ENCODE data around the gene ALK. TPM values are rescaled to one million over a fixed set of nuclear protein-coding genes. Genes with fewer than 3 reads are reported as not detected.

The ALK gene
- total RNA-seq, 4 donors from 2014 or later: 0.83 to 1.6 (median 1.2) TPM

DNA sequence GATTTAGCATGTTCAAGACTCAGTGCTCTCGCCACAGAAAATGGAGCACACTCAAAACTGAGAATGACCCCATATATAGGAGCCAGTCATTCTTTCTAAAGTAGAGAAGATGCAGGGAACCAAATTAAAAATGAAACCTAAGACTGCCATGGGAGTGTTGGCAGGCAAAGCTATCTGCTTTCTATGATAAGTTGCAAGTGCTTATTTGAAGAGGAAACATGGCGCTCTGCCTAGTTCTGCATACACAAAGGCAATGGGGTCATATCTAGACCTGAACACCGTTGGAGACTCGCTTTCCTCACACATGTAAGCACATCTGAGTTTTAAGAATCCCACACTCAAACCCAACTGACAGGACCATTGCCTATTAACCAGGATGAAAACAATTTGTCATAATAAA lies 292.5 kb downstream of the ALK start:
- TF ChIP-seq POLR2AphosphoS5 (IDR thresholded peaks at IDR 0.05) (no peak), POLR2A (IDR thresholded peaks at IDR 0.05; ENCODE audit: low read depth) (no peak), CTCF (IDR thresholded peaks at IDR 0.05) (no peak), EP300 (IDR thresholded peaks at IDR 0.05) (no peak)
- no peaks in the 10 kb centered on the region for H3K9me3 ChIP-seq
- H3K36me3 ChIP-seq: no peaks in the 10 kb centered on the region
- no peak overlapping the region for H3K27ac ChIP-seq (replicated peaks in 1 of 4)
- no peaks in the 10 kb centered on the region for H3K27me3 ChIP-seq
- intact Hi-C loops (cut with DNase I): no loop called here
- no peak for DNase-seq (ENCODE audit: extremely low spot score)
- no peak overlapping the region for H3K4me3 ChIP-seq
- H3K4me1 ChIP-seq: peaks cover 0 to 7% (median 2%) of the 10 kb centered on the region in 4 donors
- 55% methylated on average over 4 of the region's 4 CpGs for WGBS

GRCh38 chr2:29628108-29628745 lies 293.2 kb downstream of the ALK start:
- 62% methylated on average over 2 of the region's 2 CpGs for WGBS
- Histone ChIP-seq H3K9me3 (no peaks in the 10 kb centered on the region), H3K4me3 (no peak overlapping the region), H3K27ac (replicated peaks in 1 of 4) (no peak overlapping the region), H3K36me3 (no peaks in the 10 kb centered on the region), H3K4me1 (peaks cover 0 to 7% (median 2%) of the 10 kb centered on the region in 4 donors), H3K27me3 (no peaks in the 10 kb centered on the region)
- DNase-seq (ENCODE audit: extremely low spot score): no peak
- intact Hi-C loops (cut with DNase I): no loop called here
- TF ChIP-seq POLR2AphosphoS5 (IDR thresholded peaks at IDR 0.05): no peak
- TF ChIP-seq EP300 (IDR thresholded peaks at IDR 0.05): no peak
- TF ChIP-seq POLR2A (IDR thresholded peaks at IDR 0.05; ENCODE audit: low read depth): no peak
- no peak for TF ChIP-seq CTCF (IDR thresholded peaks at IDR 0.05)

- H3K27ac ChIP-seq (replicated peaks in 1 of 4): no peak overlapping the region
- intact Hi-C loops (cut with DNase I): no loop called here
- TF ChIP-seq POLR2A (IDR thresholded peaks at IDR 0.05; ENCODE audit: low read depth): no peak
- no peak for TF ChIP-seq POLR2AphosphoS5 (IDR thresholded peaks at IDR 0.05)
- TF ChIP-seq EP300 (IDR thresholded peaks at IDR 0.05): no peak
- TF ChIP-seq CTCF (IDR thresholded peaks at IDR 0.05): no peak
- H3K9me3 ChIP-seq: no peaks in the 10 kb centered on the region
- H3K27me3 ChIP-seq: no peaks in the 10 kb centered on the region
- H3K4me3 ChIP-seq: no peak overlapping the region
- H3K36me3 ChIP-seq: no peaks in the 10 kb centered on the region
- H3K4me1 ChIP-seq: peaks cover 0 to 7% (median 2%) of the 10 kb centered on the region in 4 donors
- no peak for DNase-seq (ENCODE audit: extremely low spot score)
- 54% methylated on average over 5 of the region's 5 CpGs for WGBS
These were observed 294.1 kb downstream of the ALK start for GRCh38 chr2:29627279-29627711.

DNA sequence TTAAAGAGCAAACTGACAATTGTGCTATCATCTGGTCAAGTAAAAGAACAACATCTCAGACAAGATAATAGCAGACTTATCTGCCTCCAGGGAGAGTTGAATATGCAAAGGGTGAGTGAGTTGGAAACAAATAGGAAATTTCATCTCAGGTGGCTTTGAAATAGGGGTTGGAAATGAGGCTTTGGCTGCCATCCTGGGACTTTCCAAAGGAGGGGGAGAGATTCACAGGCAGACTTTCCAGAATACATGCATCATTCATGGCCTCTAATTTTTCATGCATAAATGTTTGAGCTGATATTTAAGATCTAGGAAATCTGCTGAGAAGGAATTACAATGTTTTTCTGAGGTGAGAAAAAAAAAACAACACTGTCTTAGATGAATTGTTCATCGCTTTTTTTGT lies 300.5 kb downstream of the ALK start:
- no peaks in the 10 kb centered on the region for H3K9me3 ChIP-seq
- peak; percentile 19 for DNase-seq (ENCODE audit: extremely low spot score)
- no peak overlapping the region for H3K4me3 ChIP-seq
- intact Hi-C loops (cut with DNase I): no loop called here
- TF ChIP-seq POLR2AphosphoS5 (IDR thresholded peaks at IDR 0.05) (no peak), POLR2A (IDR thresholded peaks at IDR 0.05; ENCODE audit: low read depth) (no peak), CTCF (IDR thresholded peaks at IDR 0.05) (no peak), EP300 (IDR thresholded peaks at IDR 0.05) (no peak)
- peaks cover 0 to 10% (median 2%) of the 10 kb centered on the region in 4 donors for H3K4me1 ChIP-seq
- no peaks in the 10 kb centered on the region for H3K27me3 ChIP-seq
- 62% methylated on average over 1 of the region's 1 CpG for WGBS
- no peak overlapping the region for H3K27ac ChIP-seq (replicated peaks in 1 of 4)
- no peaks in the 10 kb centered on the region for H3K36me3 ChIP-seq

DNA sequence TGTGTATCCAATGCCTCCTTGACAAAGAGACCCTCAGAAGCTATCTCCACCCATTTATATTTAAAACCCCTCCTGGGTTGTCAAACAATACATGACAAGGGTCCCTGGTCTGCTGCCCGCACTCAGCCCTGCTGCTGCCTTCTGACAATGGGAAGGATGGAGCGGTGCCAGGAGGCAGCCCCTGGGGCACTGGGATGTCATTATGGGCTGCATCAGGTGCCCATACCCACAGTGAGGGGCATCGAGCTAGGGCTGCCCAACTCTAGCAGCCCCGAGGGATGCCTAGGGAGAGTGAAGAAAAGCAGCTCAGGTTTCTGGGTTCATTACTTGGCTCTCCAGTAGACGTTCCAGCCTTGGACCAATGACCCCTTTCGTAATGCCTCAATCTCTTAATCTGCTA lies 301.7 kb downstream of the ALK start:
- Histone ChIP-seq H3K27ac (replicated peaks in 1 of 4) (no peak overlapping the region), H3K4me3 (no peak overlapping the region), H3K4me1 (peaks cover 0 to 10% (median 2%) of the 10 kb centered on the region in 4 donors), H3K9me3 (no peaks in the 10 kb centered on the region), H3K36me3 (no peaks in the 10 kb centered on the region), H3K27me3 (no peaks in the 10 kb centered on the region)
- DNase-seq (ENCODE audit: extremely low spot score): peak; percentile 78
- TF ChIP-seq POLR2AphosphoS5 (IDR thresholded peaks at IDR 0.05) (no peak), POLR2A (IDR thresholded peaks at IDR 0.05; ENCODE audit: low read depth) (no peak), EP300 (IDR thresholded peaks at IDR 0.05) (no peak), CTCF (IDR thresholded peaks at IDR 0.05) (no peak)
- intact Hi-C loops (cut with DNase I): no loop called here
- WGBS: 89% methylated on average over 5 of the region's 6 CpGs

Data from esophagus muscularis mucosa (tissue), 4 donors.